Cerebellar cortex (tissue), 1 donor: Measurements from ENCODE around the gene TDRD9.
A peak's percentile ranks its signal among the peaks of the same experiment; 100 is the strongest.
"Not testable (repeated sequence)": the region's sequence is repeated elsewhere in the genome, so short reads cannot be mapped to it uniquely, and the experiment has no call there.

Experiments
- DNase-seq: peaks from one replicate; pipeline ENCODE4 v3.0.0-alpha.2; 2015; ENCODE audit warnings: low spot score

The TDRD9 gene, protein sequence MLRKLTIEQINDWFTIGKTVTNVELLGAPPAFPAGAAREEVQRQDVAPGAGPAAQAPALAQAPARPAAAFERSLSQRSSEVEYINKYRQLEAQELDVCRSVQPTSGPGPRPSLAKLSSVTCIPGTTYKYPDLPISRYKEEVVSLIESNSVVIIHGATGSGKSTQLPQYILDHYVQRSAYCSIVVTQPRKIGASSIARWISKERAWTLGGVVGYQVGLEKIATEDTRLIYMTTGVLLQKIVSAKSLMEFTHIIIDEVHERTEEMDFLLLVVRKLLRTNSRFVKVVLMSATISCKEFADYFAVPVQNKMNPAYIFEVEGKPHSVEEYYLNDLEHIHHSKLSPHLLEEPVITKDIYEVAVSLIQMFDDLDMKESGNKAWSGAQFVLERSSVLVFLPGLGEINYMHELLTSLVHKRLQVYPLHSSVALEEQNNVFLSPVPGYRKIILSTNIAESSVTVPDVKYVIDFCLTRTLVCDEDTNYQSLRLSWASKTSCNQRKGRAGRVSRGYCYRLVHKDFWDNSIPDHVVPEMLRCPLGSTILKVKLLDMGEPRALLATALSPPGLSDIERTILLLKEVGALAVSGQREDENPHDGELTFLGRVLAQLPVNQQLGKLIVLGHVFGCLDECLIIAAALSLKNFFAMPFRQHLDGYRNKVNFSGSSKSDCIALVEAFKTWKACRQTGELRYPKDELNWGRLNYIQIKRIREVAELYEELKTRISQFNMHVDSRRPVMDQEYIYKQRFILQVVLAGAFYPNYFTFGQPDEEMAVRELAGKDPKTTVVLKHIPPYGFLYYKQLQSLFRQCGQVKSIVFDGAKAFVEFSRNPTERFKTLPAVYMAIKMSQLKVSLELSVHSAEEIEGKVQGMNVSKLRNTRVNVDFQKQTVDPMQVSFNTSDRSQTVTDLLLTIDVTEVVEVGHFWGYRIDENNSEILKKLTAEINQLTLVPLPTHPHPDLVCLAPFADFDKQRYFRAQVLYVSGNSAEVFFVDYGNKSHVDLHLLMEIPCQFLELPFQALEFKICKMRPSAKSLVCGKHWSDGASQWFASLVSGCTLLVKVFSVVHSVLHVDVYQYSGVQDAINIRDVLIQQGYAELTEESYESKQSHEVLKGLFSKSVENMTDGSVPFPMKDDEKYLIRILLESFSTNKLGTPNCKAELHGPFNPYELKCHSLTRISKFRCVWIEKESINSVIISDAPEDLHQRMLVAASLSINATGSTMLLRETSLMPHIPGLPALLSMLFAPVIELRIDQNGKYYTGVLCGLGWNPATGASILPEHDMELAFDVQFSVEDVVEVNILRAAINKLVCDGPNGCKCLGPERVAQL (N-terminal part only)

DNA sequence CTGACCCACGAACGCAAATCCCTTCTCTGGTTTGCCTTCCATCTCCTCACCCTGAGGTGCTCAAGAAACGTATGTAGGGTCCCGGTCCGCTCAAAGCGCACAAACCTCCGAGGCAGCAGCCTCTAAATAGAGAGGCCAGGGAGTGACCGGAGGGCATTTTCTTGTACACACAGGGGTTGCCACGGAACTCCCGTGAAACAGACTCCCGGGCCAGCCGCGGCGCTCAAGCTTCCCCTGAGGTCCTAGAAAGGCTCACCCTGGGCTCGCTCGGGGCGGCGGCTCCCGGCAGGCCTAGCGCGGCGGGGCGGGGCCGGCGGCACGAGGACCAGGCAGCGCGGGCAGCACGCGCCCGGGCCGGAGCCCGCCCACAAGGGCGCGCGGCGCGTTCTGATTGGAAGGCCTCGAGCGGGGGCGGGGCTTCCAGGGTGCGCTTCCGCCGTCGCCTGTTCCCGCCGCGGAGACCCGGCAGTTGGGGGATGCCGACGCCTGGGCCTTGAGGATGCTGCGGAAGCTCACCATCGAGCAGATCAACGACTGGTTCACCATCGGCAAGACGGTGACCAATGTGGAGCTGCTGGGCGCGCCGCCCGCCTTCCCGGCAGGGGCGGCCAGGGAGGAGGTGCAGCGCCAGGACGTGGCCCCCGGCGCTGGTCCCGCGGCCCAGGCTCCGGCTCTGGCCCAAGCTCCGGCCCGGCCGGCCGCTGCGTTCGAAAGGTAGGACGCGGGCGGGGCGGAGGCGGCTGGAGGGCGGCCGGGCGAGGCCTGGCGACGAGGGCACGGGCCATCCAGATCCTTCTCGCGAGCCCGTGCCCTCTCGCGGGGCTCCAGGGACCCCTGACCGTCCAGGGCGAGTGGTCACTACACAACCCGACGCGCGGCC lies at the start of gene TDRD9:
Gene TDRD9 (plus strand): TSS at position 446 of the 880 bp plus-strand sequence. CDS start 54 bp downstream, at position 500.
- DNase-seq = no peak

DNA sequence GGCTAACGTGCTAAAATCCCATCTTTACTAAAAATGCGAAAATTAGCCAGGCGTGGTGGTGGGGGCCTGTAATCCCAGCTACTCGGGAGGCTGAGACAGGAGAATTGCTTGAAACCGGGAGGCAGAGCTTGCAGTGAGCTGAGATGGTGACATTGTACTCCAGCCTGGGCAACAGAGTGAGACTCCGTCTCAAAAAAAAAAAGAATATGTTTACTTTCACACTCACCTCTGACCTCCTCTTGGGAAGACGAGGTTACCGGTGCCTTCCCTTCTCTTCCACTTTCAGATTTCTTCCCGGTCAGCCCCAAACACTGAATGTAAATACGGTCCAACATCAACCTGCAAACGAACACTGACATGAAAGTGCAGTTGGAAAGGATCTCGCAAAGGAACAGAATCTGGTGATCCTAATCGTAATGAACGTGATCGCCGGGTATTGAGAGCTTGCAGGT lies 49.1 kb upstream of the TDRD9 start:
- no peak for DNase-seq

DNA sequence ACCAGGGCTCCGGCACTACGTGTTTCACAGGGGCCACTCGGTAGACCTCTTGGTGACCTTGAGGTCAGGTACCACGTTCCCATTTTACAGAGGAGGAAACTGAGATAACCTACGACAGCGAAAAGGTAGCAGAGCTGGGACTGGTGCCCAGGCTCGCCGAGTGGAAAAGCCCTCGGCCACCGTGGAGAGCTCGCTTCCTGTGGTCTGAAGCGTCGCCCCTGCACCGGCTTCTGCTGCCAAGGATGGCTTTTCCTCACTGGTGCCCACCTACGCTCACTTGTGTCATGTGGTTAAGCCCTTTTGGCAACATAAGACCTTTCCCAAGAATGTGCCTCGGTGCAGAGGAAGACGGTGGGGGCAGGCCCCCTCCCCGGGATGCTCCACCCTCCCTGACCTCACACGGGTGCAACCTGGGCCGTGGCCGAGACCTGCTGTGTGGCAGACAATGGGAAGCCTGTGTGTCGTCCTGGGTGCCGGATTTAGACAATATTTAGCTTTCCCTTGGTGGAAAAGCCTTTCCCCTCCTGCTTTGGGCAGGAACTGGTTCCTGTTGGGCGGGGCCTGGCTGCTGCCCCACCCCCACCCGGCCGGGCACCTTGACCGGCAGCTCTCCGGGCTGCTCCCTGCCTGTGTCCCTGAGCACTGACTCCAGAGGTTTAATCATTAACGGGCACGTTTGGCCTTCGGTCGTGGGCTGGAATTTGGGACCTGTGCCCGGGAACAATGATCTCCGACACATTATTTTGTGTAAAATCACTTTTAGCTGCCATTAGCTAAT lies 48.5 kb upstream of the TDRD9 start:
- peak; percentile 68 for DNase-seq

DNA sequence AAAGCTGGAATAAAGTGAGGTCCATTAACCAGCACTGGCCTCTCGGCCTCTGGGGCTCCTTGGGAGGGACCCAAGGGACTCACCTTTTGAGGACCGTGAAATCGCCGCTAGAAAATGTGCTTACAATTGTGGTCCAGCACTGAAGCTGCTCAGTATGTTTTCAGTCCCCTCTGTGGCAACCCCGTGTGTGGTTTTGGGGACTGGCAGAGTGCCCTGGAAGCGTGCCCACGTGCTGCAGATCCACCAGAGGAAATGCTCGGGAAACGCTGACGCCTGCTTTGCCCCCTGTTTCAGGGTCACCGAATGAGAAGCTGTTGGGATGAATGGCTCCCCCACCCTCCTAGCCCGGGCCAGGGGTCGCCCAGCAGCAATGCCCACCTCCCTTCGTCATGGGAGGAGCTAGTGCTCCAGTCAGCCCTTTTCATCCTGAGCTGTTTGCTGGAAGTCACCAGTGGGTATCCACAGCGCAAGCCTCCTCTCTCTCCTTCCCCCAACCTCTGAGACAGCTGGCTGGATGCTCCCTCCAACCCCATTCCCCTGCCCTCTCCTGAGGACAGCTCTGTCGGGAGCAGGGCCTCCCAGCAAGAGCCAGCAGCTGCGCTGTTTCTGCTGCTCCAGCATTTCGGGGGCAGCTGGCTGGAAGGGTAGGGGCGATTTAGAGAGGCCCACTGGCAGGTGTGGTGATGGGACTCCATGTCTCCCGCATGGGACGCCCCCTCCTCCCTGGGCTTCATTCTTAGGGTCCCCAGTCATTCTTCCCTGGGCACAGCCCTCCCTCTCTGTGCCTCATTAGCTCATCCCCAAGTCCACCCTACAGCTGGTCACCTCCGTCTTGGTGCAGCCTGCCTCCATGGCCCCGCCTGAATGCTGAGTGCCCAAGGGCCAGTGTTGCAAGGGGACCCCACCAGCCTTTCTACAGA lies 47.6 kb upstream of the TDRD9 start:
- peak; percentile 81 for DNase-seq

DNA sequence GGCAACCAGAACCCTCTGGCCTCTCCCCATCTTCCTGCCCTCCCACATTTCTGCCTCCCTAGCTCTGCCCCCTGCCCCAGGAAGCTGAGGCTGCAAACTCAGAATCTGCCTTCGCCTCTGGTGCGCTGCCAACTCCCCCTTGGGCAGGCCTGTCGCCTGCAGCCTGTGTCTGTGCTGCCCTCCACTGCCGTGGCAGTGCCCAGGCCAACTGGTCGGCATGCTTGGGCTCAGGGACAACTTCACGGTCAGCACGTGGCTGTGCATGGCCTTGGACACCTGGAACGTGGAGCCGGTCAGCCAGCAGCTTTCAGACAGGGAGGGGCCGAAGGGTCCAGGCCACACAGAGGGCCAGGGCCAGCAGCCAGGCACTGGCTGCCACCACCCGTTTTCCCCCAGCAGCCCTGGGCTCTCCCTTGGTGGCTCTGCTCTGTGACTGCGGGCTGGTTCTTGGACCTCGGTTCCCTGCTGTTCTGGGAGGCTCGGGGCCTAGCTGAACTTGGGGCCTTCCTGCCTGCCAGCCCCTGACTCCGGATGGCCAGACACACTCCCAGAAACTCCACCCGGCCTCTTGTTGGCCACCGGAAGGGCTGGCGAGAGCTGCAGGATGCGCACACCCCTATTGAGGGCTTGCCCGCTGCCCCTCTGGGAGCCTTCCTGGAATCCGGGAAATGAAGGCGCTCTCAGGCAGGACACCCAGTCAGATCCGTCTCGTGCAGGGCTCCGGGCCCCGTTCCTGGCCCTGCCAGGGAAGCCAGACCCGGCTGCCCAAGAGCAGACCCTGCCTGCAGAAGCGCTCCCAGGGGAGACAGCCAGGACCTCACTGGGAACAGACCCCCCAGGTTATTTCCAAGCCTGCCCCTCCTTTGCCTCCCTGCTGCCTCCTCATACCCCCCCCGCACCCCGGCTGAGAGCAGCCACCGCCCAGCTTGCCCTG lies 46.7 kb upstream of the TDRD9 start:
- peak; percentile 51 for DNase-seq

DNA sequence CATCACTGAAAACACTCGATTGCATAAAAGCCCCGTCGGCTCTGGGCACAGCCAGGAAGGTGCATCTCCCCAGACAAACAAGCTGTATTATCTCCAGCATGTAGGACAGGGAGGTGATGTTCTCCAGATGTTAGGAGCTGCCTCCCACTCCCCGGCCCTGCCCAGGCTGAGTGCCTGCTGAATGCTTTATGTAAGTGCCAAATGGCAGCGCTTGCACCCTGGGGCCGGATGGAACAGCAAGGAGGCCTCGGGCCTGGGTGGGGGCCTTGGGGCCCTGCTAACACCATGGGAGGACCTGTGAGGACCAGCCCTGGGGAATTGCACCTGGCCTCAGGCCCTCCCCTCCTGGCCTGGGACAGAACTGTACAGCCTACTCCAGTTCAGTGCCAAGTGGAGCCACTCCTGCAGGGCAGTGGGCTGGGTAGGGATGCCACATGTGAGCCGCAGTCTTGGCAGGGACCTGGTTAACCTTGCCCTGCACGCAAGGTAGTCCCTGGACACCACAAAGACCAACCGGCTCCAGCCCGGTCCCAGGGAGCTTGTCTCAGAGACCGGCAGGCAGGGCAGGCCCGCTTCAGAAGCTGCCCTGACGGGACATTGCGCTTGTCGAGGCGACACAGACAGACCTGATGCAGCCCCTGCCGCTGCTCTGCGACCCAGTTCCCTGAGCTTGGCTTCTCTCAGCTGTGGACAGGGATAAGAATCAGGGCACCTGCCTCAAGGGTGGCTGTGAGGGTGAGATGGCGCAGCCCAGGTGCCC lies 45.6 kb upstream of the TDRD9 start:
- no peak for DNase-seq

DNA sequence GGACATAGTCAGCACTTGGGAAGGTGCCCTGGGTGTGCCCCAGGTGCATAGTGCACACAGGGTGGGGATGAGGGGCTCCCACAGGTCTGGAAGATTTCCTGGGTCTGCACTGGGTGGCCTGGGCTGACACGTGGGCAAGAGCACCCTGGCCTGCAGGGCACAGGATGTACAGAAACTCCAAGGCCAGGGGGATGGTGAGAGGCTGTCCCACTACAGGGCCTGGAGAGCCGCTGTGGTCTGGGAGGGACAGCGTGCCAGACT lies 45.1 kb upstream of the TDRD9 start:
- no peak for DNase-seq

DNA sequence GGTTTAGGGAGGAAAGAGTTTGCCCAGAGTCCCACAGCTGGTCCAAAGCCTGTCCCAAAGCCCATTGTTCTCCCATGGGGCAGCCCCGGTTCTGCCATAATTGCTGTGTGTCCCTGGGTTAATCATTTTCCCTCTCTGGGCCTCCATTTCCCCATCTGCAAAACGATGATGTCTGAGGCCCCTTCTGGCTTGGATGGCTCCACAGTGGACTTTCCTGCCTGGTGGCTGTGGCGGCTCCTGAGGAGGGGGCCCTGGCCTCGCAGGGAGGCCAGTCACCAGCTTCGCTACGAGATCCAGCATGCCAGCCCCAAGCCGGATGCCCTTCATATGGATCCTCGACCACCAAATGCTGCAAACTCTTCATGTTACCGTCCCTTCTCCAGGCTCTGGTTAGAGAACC lies 43.4 kb upstream of the TDRD9 start:
- DNase-seq = no peak

DNA sequence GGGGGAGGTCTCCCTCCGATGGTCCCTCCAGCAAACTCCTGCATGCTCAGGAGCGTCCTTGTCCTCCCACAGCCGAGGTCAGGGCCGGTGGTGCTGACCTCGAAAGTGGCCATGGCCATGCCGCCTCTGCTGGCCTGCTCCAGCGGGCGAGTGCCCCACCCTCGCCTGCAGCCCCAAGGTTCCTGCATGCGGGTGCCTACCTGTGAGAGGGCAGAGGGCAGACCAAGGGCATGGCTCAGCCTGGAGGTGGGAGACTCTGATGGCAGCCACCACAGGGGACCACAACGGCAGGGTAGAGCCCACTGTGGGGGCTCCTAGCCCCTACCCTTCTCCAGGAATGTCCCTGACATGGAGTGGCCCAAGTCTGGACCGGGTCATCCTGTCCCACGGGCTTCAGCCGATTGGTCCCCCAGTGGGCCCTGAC lies 42.7 kb upstream of the TDRD9 start:
- no peak for DNase-seq

DNA sequence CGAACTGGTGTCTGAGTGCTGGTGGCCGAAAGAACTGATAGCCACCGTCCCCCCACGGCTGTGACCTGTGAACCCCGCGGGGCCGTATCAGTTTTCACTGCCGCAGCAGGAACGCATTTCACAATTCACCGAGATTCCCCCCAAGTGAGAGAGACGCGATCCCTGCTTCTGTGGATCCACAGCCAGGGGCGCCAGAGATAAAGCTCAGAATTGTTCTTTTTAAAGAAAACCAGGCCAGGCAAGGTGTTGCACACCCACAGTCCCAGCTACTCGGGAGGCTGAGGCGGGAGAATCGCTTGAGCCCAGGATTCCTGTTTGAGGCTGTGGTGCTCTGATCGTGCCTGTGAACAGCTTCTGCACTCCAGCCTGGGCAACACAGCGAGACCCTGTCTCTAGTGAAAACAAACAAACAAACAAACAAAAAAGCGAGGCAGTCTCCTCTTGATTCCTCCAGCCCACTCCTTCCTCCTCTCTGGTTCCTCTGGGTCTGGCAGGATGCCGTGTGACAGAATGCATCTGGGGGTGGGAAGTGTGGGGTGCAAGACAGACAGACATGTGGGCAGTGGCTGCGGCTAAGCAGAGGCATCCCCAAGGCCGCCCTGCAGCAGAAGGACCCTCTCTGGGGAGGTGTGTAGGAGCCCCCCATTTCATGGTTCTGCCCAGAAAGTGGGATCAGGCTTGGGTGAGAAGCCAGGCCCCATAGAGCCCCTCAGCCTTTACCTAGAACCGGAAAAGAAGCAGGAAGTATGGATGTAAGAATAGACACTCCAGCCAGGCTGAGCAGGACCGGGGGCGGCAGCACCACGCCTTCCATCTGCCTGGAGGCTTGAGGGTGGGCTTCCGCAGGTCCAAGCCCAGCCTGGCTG lies 41.7 kb upstream of the TDRD9 start:
- DNase-seq = no peak

DNA sequence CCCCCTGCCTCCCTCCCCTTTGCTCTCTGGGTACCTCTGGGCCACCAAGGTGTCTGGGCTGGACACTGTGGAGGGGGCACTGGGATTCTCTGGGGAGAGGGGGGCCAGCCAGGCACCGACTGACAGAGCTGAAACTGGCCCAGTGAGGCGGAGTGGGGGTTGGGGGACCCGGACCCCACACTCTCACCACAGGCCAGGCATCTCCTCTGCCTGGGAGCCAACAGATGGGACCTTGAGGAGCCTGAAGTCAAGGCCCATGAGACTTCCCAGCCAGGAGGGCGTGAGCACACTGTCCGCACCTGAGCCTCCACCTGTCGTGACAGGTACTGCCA lies 41.1 kb upstream of the TDRD9 start:
- no peak for DNase-seq

DNA sequence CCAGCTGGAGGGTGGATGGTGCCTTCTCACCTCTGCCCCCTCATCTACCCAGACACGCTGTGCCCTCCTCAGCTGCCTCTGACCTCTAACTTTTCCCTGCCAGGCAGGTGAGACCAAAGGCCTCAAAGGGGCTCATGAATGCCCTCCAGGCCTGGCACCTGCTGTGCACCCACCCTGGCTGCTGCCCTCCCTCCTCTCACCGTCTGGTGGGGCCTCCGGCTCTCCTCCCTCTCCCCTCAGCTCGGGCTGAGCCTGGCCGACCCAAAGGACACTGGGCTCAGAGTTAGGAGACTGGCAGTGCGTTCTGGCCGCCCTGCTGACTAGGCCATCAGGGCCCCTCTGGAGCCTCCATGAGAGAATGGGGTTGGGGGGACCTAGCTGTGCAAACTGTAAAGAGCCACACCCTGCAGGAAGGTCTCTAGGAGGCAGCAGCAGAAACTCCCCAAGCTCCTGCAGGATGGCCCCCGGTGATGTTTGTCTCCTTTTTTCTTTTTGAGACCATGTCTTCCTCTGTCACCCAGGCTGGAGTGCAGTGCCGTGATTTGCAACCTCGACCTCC lies 40.6 kb upstream of the TDRD9 start:
- no peak for DNase-seq

DNA sequence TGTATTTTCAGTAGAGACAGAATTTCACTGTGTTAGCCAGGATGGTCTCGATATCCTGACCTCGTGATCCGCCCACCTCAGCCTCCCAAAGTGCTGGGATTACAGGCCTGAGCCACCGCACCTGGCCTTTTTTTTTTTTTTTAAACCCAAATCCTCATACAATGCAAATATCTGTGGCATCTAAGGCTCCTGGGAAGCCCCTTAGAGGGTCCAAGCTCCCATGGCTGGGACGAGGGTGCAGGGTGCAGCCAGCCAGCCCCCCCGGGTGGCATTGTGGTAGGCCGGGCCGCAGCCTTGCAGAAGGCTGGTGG lies 39.3 kb upstream of the TDRD9 start:
- not testable (repeated sequence) for DNase-seq

DNA sequence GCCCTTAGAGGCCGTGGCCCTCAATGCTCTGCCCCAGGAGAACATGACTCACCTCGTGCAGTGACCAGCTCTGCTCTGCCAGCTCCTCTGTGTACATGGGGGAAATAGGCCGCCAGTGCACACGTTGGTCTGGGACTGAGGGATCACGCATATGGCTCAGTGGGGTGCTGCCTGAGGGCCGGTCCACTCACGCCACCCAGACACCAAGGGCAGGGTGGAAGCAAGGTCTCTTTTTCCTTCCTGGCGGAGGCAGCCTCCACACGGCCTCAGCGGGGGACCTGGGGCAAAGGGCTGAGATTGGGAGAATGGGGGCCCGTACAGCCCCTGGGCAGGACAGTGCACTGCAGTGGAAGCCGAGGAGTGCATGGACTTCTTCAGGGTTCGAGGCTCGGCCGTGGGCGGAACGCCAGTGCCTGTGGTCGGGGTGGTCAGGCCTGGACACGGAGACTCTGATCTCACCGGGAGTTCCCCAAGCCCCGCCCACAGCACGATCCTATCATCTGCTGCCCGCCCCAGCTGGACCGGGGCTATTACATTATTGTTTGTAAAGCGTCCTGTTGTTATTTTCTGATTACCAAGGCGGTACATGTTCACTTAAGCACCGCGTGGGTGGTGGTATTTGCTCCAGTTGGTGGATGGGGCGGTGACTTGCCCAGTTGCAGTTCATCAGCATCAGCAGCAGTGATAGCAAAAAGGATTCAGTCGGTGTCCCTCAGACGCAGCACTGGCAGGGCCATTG lies 38.8 kb upstream of the TDRD9 start:
- no peak for DNase-seq

DNA sequence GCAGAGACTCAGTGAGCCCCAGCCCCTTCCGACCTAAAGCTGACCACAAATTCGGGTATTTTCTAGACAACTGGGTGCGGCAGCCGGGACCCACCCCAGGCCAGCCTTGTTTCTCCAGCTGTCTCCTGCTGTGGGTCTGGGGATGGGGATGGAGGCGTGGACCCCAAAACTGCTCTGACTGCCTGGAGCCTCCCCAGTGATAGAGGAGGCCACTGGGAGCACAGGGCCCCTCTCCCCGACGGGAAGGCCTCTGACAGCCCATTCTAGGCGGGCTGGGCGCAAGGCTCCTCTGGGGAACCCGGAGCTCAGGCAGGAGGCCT lies 38.2 kb upstream of the TDRD9 start:
- no peak for DNase-seq
